Epidermal melanocyte (primary cell): ENCODE measurements around the gene IDH3G.
"Not testable (repeated sequence)": the region's sequence is repeated elsewhere in the genome, so short reads cannot be mapped to it uniquely, and the experiment has no call there.

Experiments
- DNase-seq: peaks from one replicate; pipeline ENCODE4 v3.0.0; 2011; ENCODE audit warnings: low spot score; ENCODE audit not compliant: insufficient read length

Gene IDH3G

GRCh38 chrX:153794018-153794896, at the start of gene IDH3G, which contains the start of gene SSR4:
TSS of gene IDH3G (minus strand) at chrX:153794375. CDS start at chrX:153794326, 49 bp downstream.
TSS of gene SSR4 (plus strand) at chrX:153794668. CDS start at chrX:153794688, 20 bp downstream.
- peak; percentile 96 for DNase-seq

GRCh38 chrX:153836921-153837320, 42.7 kb upstream of the IDH3G start:
- no peak for DNase-seq

- no peak for DNase-seq
These were observed 38.6 kb upstream of the IDH3G start for GRCh38 chrX:153832728-153833127.

- DNase-seq = no peak
These were observed 37.4 kb upstream of the IDH3G start for GRCh38 chrX:153831429-153832150.

GRCh38 chrX:153830640-153831428, 36.7 kb upstream of the IDH3G start:
- DNase-seq = no peak

GRCh38 chrX:153829799-153830639, 35.8 kb upstream of the IDH3G start, which contains the start of gene PDZD4:
TSS of gene PDZD4 (minus strand) at chrX:153830544. CDS start at chrX:153830298, 246 bp downstream.
- DNase-seq = no peak

GRCh38 chrX:153829549-153829798, 35.3 kb upstream of the IDH3G start:
- no peak for DNase-seq

- no peak for DNase-seq
These were observed 34.8 kb upstream of the IDH3G start for GRCh38 chrX:153828723-153829548.

GRCh38 chrX:153828308-153828707, 34.1 kb upstream of the IDH3G start:
- no peak for DNase-seq

- no peak for DNase-seq
These were observed 33.7 kb upstream of the IDH3G start for GRCh38 chrX:153827903-153828302.

- DNase-seq = no peak
These were observed 32.8 kb upstream of the IDH3G start for GRCh38 chrX:153827016-153827415.

GRCh38 chrX:153825042-153825441, 30.9 kb upstream of the IDH3G start:
- DNase-seq = no peak

GRCh38 chrX:153824348-153824747, 30.2 kb upstream of the IDH3G start:
- DNase-seq = no peak

- DNase-seq = no peak
These were observed 26.9 kb upstream of the IDH3G start for GRCh38 chrX:153821066-153821465.

GRCh38 chrX:153820601-153821000, 26.4 kb upstream of the IDH3G start:
- no peak for DNase-seq

- DNase-seq = no peak
These were observed 25.3 kb upstream of the IDH3G start for GRCh38 chrX:153819384-153820040.

- no peak for DNase-seq
These were observed 24.6 kb upstream of the IDH3G start for GRCh38 chrX:153818571-153819383.

GRCh38 chrX:153818064-153818463, 23.9 kb upstream of the IDH3G start:
- DNase-seq = not testable (repeated sequence)
